CD4-positive, alpha-beta memory T cell (primary cell): ENCODE data around the gene NUP133. TPM values are rescaled to one million over a fixed set of nuclear protein-coding genes. Genes with fewer than 3 reads are reported as not detected.

Source experiments
- CTCF ChIA-PET: fragments of 350-600 bp; sonication (Branson Sonifier 250); formaldehyde crosslinking; loops from one replicate; lab custom pipeline; 2021; ENCODE audit warnings: inconsistent platforms; ENCODE audit not compliant: partially characterized antibody; lab: Charles Lee
- POLR2A ChIA-PET: fragments of 350-600 bp; sonication (Branson Sonifier 250); formaldehyde crosslinking; loops from one replicate; lab custom pipeline; 2021; ENCODE audit not compliant: partially characterized antibody; lab: Charles Lee
- DNase-seq, 5 donors: peaks; one replicate each; pipeline versions ENCODE4 v3.0.0 to v3.0.0-alpha.2; 2020 to 2022; ENCODE audit warnings: mixed read lengths in 1 of 5
- H3K27ac ChIP-seq: one replicate; pipeline ENCODE4 v1.7.0; 2013; ENCODE audit warnings: low read depth, low read length
- H3K27me3 ChIP-seq: 2 replicates; pipeline ENCODE4 v1.7.0; 2013; ENCODE audit warnings: mild to moderate bottlenecking, low read length, moderate library complexity; ENCODE audit not compliant: insufficient read depth
- H3K36me3 ChIP-seq: 2 replicates; pipeline ENCODE4 v1.7.0; 2013; ENCODE audit warnings: mild to moderate bottlenecking, low read length, moderate library complexity; ENCODE audit not compliant: insufficient read depth
- H3K4me1 ChIP-seq: 2 replicates; pipeline ENCODE4 v1.7.0; 2013; ENCODE audit warnings: mild to moderate bottlenecking, low read length, moderate library complexity; ENCODE audit not compliant: insufficient read depth
- H3K4me3 ChIP-seq, 2 donors: one replicate each; pipeline ENCODE4 v1.7.0; 2013; ENCODE audit warnings: low read length in 2 of 2, mild to moderate bottlenecking in 1 of 2
- H3K9me3 ChIP-seq, 2 donors: one replicate each; pipeline ENCODE4 v1.7.0; 2013; ENCODE audit warnings: low read length in 2 of 2, control low read depth in 1 of 2; ENCODE audit not compliant: control insufficient read depth in 1 of 2
- H3K27ac Mint-ChIP-seq, 7 donors: one replicate each; pipeline ENCODE4 v1.8.0; 2020 to 2021; ENCODE audit warnings: mixed read lengths in 7 of 7, mild to moderate bottlenecking in 6 of 7, inconsistent platforms in 3 of 7, moderate library complexity in 3 of 7
- H3K27me3 Mint-ChIP-seq, 2 donors: one replicate each; pipeline ENCODE4 v1.8.0; 2020 to 2021; ENCODE audit warnings: mixed read lengths in 2 of 2
- H3K36me3 Mint-ChIP-seq, 2 donors: one replicate each; pipeline ENCODE4 v1.8.0; 2020 to 2021; ENCODE audit warnings: mixed read lengths in 2 of 2, inconsistent platforms in 1 of 2, mild to moderate bottlenecking in 1 of 2
- H3K4me1 Mint-ChIP-seq, 4 donors: one replicate each; pipeline ENCODE4 v1.8.0; 2020 to 2021; ENCODE audit warnings: mixed read lengths in 4 of 4, mild to moderate bottlenecking in 1 of 4
- H3K4me3 Mint-ChIP-seq, 8 donors: one replicate each; pipeline ENCODE4 v1.8.0; 2020 to 2021; ENCODE audit warnings: mixed read lengths in 8 of 8, mild to moderate bottlenecking in 7 of 8, moderate library complexity in 6 of 8, inconsistent platforms in 3 of 8
- H3K9me3 Mint-ChIP-seq, 8 donors: one replicate each; pipeline ENCODE4 v1.8.0; 2020 to 2021; ENCODE audit warnings: mixed read lengths in 8 of 8, mild to moderate bottlenecking in 5 of 8, inconsistent platforms in 3 of 8, moderate library complexity in 1 of 8
- intact Hi-C: fragments of 100-400 bp; cut with micrococcal nuclease; formaldehyde crosslinking; loops from one replicate; pipeline ENCODE4 v1.15.1; 2023
- polyA plus RNA-seq, 2 donors: library from polyadenylated mRNA; unstranded; fragments of 300-500 nt; fragmentation: Illumina TruSeq; gene quantifications; one replicate each; pipeline ENCODE4 v1.2.3, GENCODE V29; 2021
- total RNA-seq, 2 experiments: library from RNA; stranded (reverse); gene quantifications; one replicate each; pipeline ENCODE4 v1.2.3, GENCODE V29; 2021

NUP133 gene
- total and polyA plus RNA-seq, 4 experiments from 2014 or later: 16.8 to 48.4 (median 32.2) TPM

- Mint-ChIP-seq H3K9me3 (no peaks in the 10 kb centered on the region), H3K27ac (no peak overlapping the region), H3K4me1 (peaks cover 13 to 22% (median 19%) of the 10 kb centered on the region in 4 donors), H3K4me3 (no peak overlapping the region), H3K36me3 (peaks cover 34 to 47% of the 10 kb centered on the region in 2 donors), H3K27me3 (no peaks in the 10 kb centered on the region)
- intact Hi-C loops: no loop called here
- ChIA-PET POLR2A (interaction anchor here (1.9 kb wide), 1 partner anchor 11 kb away, joined by 6 read pairs; the partner anchor contains the start of gene ABCB10), CTCF (interaction anchor here (1.2 kb wide), 1 partner anchor 11 kb away, joined by 5 read pairs; the partner anchor contains the start of gene ABCB10)
- Histone ChIP-seq H3K27me3 (no peaks in the 10 kb centered on the region), H3K4me1 (peaks cover 10% of the 10 kb centered on the region), H3K4me3 (no peak overlapping the region), H3K9me3 (no peaks in the 10 kb centered on the region), H3K36me3 (no peaks in the 10 kb centered on the region), H3K27ac (no peak overlapping the region)
- DNase-seq: no peak
Measured at GRCh38 chr1:229547542-229547941, 39.4 kb upstream of the NUP133 start.

DNA sequence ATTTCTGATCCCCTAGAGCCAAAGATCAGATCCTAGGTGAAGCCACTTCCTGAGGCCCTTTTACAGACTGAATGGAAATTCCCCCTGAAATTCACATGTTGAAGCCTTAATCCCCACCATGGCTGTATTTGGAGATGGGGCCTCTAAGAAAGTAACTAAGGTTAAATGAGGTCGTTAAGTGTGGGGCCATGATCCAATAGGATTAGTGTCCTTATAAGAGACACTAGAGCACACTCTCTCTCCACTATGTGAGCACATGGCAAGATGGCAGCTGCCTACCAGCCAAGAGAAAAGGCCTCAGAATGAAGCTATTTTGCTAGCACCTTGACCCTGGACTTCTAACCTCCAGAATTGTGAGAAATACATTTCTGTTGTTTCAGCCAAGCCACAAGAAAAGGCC, 36.4 kb upstream of the NUP133 start:
- peaks cover 9% of the 10 kb centered on the region for H3K36me3 ChIP-seq
- CTCF ChIA-PET: interaction anchor here (1.1 kb wide), 1 partner anchor 14 kb away, joined by 3 read pairs; the partner anchor contains the start of gene ABCB10

GRCh38 chr1:229539863-229540506, 31.8 kb upstream of the NUP133 start:
- H3K4me1 ChIP-seq: peaks cover 9% of the 10 kb centered on the region
- intact Hi-C loops: no loop called here
- ChIA-PET POLR2A (no interaction called here), CTCF (no interaction called here)
- no peak for DNase-seq
- no peak overlapping the region for H3K27ac ChIP-seq
- H3K27me3 ChIP-seq: no peaks in the 10 kb centered on the region
- peaks cover 14 to 20% (median 18%) of the 10 kb centered on the region in 4 donors for H3K4me1 Mint-ChIP-seq
- H3K4me3 Mint-ChIP-seq: no peak overlapping the region
- H3K9me3 ChIP-seq: no peaks in the 10 kb centered on the region
- H3K27me3 Mint-ChIP-seq: no peaks in the 10 kb centered on the region
- peaks cover 29% of the 10 kb centered on the region for H3K36me3 ChIP-seq
- no peak overlapping the region for H3K4me3 ChIP-seq
- H3K36me3 Mint-ChIP-seq: peaks cover 62 to 71% of the 10 kb centered on the region in 2 donors
- H3K9me3 Mint-ChIP-seq: peaks cover 0 to 2% (median 0%) of the 10 kb centered on the region in 8 donors
- H3K27ac Mint-ChIP-seq: peak overlapping the region in 2 of 7 donors; percentile 22 to 43

More for the DNA sequence above, 36.4 kb upstream of the NUP133 start:
- intact Hi-C loops: no loop called here
- Mint-ChIP-seq H3K27me3 (no peaks in the 10 kb centered on the region), H3K4me1 (peaks cover 15 to 20% (median 18%) of the 10 kb centered on the region in 4 donors), H3K27ac (peak overlapping the region in 3 of 7 donors; percentile 23 to 68 (median 29)), H3K36me3 (peaks cover 48 to 62% of the 10 kb centered on the region in 2 donors), H3K4me3 (no peak overlapping the region), H3K9me3 (peaks cover 0 to 2% (median 0%) of the 10 kb centered on the region in 8 donors)
- H3K4me3 ChIP-seq: no peak overlapping the region
- H3K27me3 ChIP-seq: no peaks in the 10 kb centered on the region
- peaks cover 9% of the 10 kb centered on the region for H3K4me1 ChIP-seq
- no peak for DNase-seq
- no peaks in the 10 kb centered on the region for H3K9me3 ChIP-seq
- H3K27ac ChIP-seq: no peak overlapping the region
- POLR2A ChIA-PET: interaction anchor here (2.3 kb wide), 1 partner anchor 14 kb away, joined by 8 read pairs; the partner anchor contains the start of gene ABCB10

GRCh38 chr1:229538945-229539344, 30.8 kb upstream of the NUP133 start:
- Mint-ChIP-seq H3K4me3 (no peak overlapping the region), H3K9me3 (peaks cover 0 to 2% (median 0%) of the 10 kb centered on the region in 8 donors), H3K36me3 (peaks cover 59 to 68% of the 10 kb centered on the region in 2 donors), H3K4me1 (peaks cover 13 to 20% (median 17%) of the 10 kb centered on the region in 4 donors), H3K27ac (no peak overlapping the region), H3K27me3 (no peaks in the 10 kb centered on the region)
- ChIA-PET POLR2A (no interaction called here), CTCF (interaction anchor here (1.0 kb wide), 1 partner anchor 874 kb away, joined by 3 read pairs; no protein-coding TSS in a partner anchor)
- intact Hi-C loops: no loop called here
- Histone ChIP-seq H3K36me3 (peaks cover 29% of the 10 kb centered on the region), H3K27me3 (no peaks in the 10 kb centered on the region), H3K4me3 (no peak overlapping the region), H3K4me1 (peaks cover 9% of the 10 kb centered on the region), H3K27ac (no peak overlapping the region), H3K9me3 (no peaks in the 10 kb centered on the region)
- DNase-seq: no peak

DNA sequence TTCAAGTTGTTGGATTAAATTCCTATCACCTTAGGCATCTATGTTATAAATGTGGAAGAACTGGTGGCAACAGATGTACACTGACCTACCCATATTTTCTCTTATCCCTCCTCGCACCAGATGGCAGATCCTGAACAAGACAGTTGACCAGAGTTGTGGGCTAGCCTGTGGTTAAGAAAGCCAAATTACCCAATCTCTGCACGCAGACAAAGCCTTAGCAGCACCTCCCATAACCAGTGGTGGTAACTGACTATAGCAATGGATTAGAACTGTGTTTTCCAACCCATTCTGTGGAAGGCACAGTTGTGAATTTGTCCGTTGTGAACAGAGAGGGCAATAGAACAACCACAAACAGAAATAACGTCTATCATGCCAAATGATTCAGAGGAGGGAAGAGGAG, 29.8 kb upstream of the NUP133 start:
- POLR2A ChIA-PET: no interaction called here
- H3K4me1 ChIP-seq: peaks cover 9% of the 10 kb centered on the region
- no peaks in the 10 kb centered on the region for H3K27me3 ChIP-seq
- H3K4me1 Mint-ChIP-seq: peaks cover 9 to 14% (median 10%) of the 10 kb centered on the region in 4 donors
- H3K9me3 ChIP-seq: no peaks in the 10 kb centered on the region
- intact Hi-C loops: no loop called here
- no peak overlapping the region for H3K4me3 Mint-ChIP-seq
- no peak overlapping the region for H3K27ac ChIP-seq
- H3K27ac Mint-ChIP-seq: peak overlapping the region in 3 of 7 donors; percentile 10 to 72 (median 19)
- H3K4me3 ChIP-seq: no peak overlapping the region
- H3K27me3 Mint-ChIP-seq: no peaks in the 10 kb centered on the region
- H3K9me3 Mint-ChIP-seq: peaks cover 0 to 2% (median 0%) of the 10 kb centered on the region in 8 donors
- CTCF ChIA-PET: no interaction called here
- DNase-seq: no peak
- H3K36me3 Mint-ChIP-seq: peaks cover 59 to 69% of the 10 kb centered on the region in 2 donors
- peaks cover 29% of the 10 kb centered on the region for H3K36me3 ChIP-seq

DNA sequence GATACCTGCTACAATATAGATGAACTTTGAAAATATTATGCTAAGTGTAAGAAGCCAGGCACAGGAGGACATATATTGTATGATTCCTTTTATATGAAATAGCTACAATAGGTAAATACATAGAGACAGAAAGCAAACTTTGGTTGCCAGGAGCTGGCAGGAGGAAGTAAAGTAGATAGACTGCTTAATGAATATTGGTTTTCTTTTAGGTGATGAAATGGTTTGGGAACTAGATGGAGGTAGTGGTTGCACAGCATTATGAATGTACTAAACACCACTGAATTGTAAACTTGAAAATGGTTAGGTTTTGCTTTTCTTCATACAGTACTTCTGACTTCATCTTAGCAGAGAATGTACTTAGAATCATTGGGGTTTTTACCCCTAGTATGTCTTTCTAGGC, 28.8 kb upstream of the NUP133 start:
- Histone ChIP-seq H3K27me3 (no peaks in the 10 kb centered on the region), H3K27ac (no peak overlapping the region), H3K36me3 (peaks cover 29% of the 10 kb centered on the region), H3K9me3 (no peaks in the 10 kb centered on the region), H3K4me3 (no peak overlapping the region), H3K4me1 (peaks cover under 1% of the 10 kb centered on the region)
- DNase-seq: no peak
- H3K36me3 Mint-ChIP-seq: peaks cover 53 to 62% of the 10 kb centered on the region in 2 donors
- POLR2A ChIA-PET: interaction anchor here (0.6 to 1.0 kb wide), 2 partner anchors 21 to 22 kb away, joined by 3 to 5 read pairs; no protein-coding TSS in a partner anchor
- peaks cover 0 to 2% (median 0%) of the 10 kb centered on the region in 8 donors for H3K9me3 Mint-ChIP-seq
- CTCF ChIA-PET: no interaction called here
- H3K4me1 Mint-ChIP-seq: peaks cover 1 to 7% (median 3%) of the 10 kb centered on the region in 4 donors
- no peaks in the 10 kb centered on the region for H3K27me3 Mint-ChIP-seq
- peak overlapping the region in 3 of 7 donors; percentile 4 to 29 (median 11) for H3K27ac Mint-ChIP-seq
- intact Hi-C loops: no loop called here
- no peak overlapping the region for H3K4me3 Mint-ChIP-seq

- no peaks in the 10 kb centered on the region for H3K9me3 ChIP-seq
- Mint-ChIP-seq H3K4me3 (no peak overlapping the region), H3K27me3 (no peaks in the 10 kb centered on the region), H3K36me3 (peaks cover 48 to 68% of the 10 kb centered on the region in 2 donors), H3K4me1 (peaks cover 0 to 2% (median 0%) of the 10 kb centered on the region in 4 donors), H3K9me3 (no peaks in the 10 kb centered on the region), H3K27ac (no peak overlapping the region)
- no peak overlapping the region for H3K4me3 ChIP-seq
- peaks cover 37% of the 10 kb centered on the region for H3K36me3 ChIP-seq
- no peaks in the 10 kb centered on the region for H3K4me1 ChIP-seq
- no peak for DNase-seq
- ChIA-PET POLR2A (no interaction called here), CTCF (interaction anchor here (0.6 to 1.3 kb wide), 3 partner anchors 211 to 881 kb away, joined by 3 to 4 read pairs (median 3); no protein-coding TSS in a partner anchor)
- H3K27ac ChIP-seq: no peak overlapping the region
- H3K27me3 ChIP-seq: no peaks in the 10 kb centered on the region
- intact Hi-C loops: no loop called here
Measured at GRCh38 chr1:229535230-229535629, 27.1 kb upstream of the NUP133 start.
